GM10248 (cell line): ENCODE results near the gene OR9Q1.

Experiments used
- CTCF ChIA-PET: fragments of 300-600 bp; sonication (Branson Sonifier 250); formaldehyde crosslinking; extraction: SDS; loops from one replicate; lab custom pipeline; 2021; ENCODE audit warnings: antibody characterized with exemption; lab: Yijun Ruan, JAX
- POLR2A ChIA-PET: fragments of 350-650 bp; sonication (Branson Sonifier 250); formaldehyde crosslinking; extraction: SDS; loops from one replicate; lab custom pipeline; 2020; ENCODE audit warnings: antibody characterized with exemption; lab: Yijun Ruan, JAX
- DNase-seq: peaks from one replicate; pipeline ENCODE4 v3.0.0; 2012; ENCODE audit errors: extremely low spot score
- TF ChIP-seq, protein P1 (sequence below): IDR thresholded peaks from 2 replicates; pipeline ENCODE4 v1.5.1; 2012; ENCODE audit warnings: mild to moderate bottlenecking, low read depth; ENCODE audit errors: extremely low read depth, missing control alignments, control extremely low read depth

OR9Q1 gene

DNA sequence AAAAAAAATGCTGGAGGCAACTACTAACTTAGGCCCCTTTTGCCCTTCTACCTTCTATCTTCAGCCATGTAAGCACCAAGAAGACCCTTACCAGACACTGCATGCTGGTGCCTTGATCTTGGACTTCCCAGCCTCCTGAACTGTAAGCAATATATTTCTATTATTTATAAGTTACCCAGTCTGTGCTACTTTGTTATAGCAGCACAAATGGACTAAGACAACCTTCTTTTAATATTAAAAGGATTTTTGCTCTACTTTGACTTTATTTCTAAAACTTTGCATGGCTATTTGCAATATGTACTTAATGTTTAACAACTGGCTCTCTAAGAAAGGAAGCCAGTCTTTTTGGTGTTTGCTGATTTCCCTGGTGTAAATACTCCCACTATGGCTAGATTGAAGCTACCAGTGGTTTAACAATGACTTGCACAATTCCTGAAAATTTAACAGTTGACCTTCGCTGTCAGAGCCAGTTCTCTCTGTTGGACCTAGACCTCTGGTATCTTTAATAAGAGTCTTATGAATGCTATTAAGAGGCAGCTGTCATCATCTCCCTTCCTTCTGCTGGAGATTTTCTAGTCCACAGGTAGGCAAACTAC, 32.2 kb downstream of the OR9Q1 start:
- CTCF ChIA-PET = no interaction called here
- TF ChIP-seq, protein P1, sequence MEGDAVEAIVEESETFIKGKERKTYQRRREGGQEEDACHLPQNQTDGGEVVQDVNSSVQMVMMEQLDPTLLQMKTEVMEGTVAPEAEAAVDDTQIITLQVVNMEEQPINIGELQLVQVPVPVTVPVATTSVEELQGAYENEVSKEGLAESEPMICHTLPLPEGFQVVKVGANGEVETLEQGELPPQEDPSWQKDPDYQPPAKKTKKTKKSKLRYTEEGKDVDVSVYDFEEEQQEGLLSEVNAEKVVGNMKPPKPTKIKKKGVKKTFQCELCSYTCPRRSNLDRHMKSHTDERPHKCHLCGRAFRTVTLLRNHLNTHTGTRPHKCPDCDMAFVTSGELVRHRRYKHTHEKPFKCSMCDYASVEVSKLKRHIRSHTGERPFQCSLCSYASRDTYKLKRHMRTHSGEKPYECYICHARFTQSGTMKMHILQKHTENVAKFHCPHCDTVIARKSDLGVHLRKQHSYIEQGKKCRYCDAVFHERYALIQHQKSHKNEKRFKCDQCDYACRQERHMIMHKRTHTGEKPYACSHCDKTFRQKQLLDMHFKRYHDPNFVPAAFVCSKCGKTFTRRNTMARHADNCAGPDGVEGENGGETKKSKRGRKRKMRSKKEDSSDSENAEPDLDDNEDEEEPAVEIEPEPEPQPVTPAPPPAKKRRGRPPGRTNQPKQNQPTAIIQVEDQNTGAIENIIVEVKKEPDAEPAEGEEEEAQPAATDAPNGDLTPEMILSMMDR = no peak
- POLR2A ChIA-PET = no interaction called here
- DNase-seq = no peak

DNA sequence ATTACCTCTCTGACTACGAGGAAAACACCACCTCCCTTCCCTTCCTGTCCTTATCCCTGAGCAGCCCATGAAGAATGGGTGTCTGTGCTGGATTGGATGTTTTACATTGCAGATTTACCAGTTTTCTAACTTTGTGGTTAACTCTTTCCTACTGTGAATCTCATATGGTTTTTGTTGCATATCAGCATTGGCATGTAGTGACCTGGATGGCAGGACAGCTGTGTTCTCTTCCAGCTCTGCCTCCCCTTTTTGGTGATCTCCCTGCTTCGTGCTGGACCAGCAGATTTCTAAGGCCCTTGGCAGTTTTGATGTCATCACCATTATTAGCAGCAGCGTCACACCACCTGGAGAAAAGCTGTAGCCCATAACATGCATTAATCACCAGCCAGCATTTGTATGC, 33.8 kb downstream of the OR9Q1 start:
- ChIA-PET POLR2A (no interaction called here), CTCF (no interaction called here)
- DNase-seq = no peak
- TF ChIP-seq, protein P1 = no peak

DNA sequence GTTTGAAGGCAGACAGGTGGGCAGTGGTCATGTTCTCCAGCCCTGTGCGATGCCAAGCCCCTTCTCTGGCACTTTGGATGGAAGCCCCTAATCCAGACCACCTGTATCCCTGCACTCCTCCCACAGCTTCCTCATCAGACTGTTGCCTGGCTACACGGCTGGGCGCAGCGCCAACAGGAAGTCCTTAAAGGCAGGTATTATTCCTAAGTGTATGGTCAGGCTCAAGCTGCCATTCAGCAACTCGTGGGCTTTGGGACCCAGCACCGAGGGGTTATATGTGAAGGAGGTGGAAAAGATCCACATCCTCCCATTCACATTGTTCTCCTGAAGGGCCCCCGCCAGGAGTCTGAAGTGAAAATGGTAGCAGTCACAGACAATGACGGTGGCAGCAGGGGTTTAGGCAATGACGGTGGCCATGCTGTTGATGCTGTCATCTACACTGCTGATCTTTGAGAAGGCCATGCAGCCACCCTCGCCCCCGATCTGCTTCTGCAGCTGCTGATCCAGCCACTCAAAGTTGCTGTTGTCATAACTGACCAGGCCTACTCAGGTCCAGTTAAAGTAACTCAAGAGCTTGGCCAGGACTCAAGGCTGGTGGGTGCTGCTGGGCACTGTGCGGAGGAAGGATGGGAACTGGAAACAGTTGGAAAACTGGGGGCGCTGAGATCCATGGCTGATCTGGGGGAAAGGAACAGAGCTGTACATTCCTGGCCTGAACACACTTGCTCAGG, 34.8 kb downstream of the OR9Q1 start:
- TF ChIP-seq, protein P1 = no peak
- ChIA-PET CTCF (no interaction called here), POLR2A (no interaction called here)
- no peak for DNase-seq

DNA sequence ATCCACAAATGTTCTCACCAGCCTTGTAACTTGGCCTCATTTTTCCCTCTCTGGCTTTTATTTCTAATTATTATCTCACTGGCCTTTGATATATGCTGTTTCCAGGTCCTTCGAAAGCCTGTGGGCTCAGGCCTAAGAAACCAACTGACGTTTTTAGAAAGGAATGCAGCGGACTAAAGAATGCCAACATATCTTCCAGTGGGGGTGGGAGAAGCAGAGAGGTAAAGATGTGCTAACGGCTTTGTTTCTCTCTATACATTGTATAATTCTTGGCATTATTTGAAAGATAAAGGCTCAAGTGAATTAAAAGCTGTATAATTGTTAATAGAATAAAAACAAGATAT, 35.3 kb downstream of the OR9Q1 start:
- no peak for DNase-seq
- ChIA-PET CTCF (no interaction called here), POLR2A (no interaction called here)
- TF ChIP-seq, protein P1 = no peak

DNA sequence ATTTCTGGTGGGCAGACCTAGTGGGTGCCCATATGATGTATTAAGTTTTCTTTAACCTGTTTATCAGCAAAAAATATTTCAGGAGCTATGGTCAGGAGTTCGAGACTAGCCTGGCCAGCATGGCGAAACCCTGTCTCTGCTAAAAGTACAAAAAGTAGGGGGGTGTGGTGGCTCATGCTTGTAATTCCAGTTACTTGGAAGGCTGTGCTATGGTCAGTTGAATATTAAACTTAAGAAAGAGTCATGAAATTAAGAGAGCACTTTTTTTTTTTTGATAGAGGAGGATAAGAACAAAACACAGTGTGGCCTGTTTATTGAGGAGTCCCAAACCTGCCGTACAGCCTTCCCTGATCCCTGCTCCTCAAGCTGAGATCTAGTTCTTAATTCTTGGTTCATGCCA, 36.9 kb downstream of the OR9Q1 start:
- TF ChIP-seq, protein P1 = no peak
- no peak for DNase-seq
- POLR2A ChIA-PET = no interaction called here
- CTCF ChIA-PET = interaction anchor here (1.0 to 1.5 kb wide), 2 partner anchors 10 to 20 kb away, joined by 3 read pairs; no protein-coding TSS in a partner anchor

DNA sequence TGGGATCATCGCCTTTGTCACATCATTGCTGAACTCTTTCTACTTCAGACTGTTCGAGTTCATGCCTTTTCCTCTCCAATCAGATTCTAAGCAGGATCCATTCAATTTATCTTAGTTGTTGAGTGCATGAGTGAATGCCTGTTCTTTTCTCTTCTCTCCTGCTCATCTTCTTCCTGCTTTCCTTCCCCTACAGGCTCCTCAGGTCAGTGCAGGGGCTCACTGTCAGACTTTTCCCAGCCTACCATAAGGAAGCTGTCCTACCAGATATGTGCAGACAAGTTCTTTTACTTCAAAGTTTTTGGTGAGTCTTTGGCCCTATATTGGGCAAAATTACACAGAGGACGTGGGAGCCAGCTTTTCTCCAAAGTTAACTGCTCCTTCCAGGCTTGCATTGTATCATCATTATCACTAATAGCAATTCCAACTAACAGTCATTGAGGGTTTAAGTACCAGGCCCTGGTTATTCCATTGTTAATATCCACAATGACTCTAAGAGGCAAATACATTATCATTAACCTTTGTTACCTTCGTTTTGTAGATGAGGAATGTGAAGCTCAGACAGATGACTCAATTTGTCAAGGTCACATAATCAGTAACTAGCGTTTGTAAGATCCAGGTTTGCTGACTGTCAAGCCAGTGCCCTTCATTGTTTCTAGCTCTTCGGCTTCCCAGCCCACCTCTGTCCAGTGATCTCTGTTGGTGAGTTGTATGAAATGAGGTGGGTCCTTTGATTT, 37.4 kb downstream of the OR9Q1 start:
- ChIA-PET POLR2A (no interaction called here), CTCF (interaction anchor here (0.6 to 1.5 kb wide), 3 partner anchors 14 to 23 kb away, joined by 3 to 4 read pairs (median 3); no protein-coding TSS in a partner anchor)
- DNase-seq = no peak
- TF ChIP-seq, protein P1 = no peak
